ENCODE results near the gene EXOG.

Gene EXOG

GRCh38 chr3:38459499-38460048 lies 36.6 kb upstream of the EXOG start:
- H3K4me3 Mint-ChIP-seq, result no peak overlapping the region
- no peak overlapping the region for H3K27ac Mint-ChIP-seq
- peaks cover under 1 to 8% of the 10 kb centered on the region in 2 donors for H3K4me1 Mint-ChIP-seq (ENCODE audit: low read depth in 2 of 2)
- no peaks in the 10 kb centered on the region for H3K27me3 Mint-ChIP-seq
- ATAC-seq (replicated peaks) (no peak), DNase-seq (no peak)
- H3K36me3 Mint-ChIP-seq (ENCODE audit: insufficient read depth), result peaks cover 2% of the 10 kb centered on the region
- H3K9me3 Mint-ChIP-seq, result no peaks in the 10 kb centered on the region

- Mint-ChIP-seq H3K27ac (no peak overlapping the region), H3K4me1 (ENCODE audit: low read depth in 2 of 2) (peaks cover 0 to 5% of the 10 kb centered on the region in 2 donors)
Measured at GRCh38 chr3:38460377-38461270, 35.5 kb upstream of the EXOG start.

GRCh38 chr3:38465588-38466154 lies 30.5 kb upstream of the EXOG start:
- no peak overlapping the region for H3K27ac Mint-ChIP-seq
- peaks cover 0 to 5% of the 10 kb centered on the region in 2 donors for H3K9me3 Mint-ChIP-seq
- H3K36me3 Mint-ChIP-seq (ENCODE audit: insufficient read depth), result no peaks in the 10 kb centered on the region
- DNase-seq (no peak), ATAC-seq (replicated peaks) (no peak)
- peaks cover 0 to 1% of the 10 kb centered on the region in 2 donors for H3K4me1 Mint-ChIP-seq (ENCODE audit: low read depth in 2 of 2)
- no peaks in the 10 kb centered on the region for H3K27me3 Mint-ChIP-seq
- H3K4me3 Mint-ChIP-seq, result no peak overlapping the region

More at GRCh38 chr3:38460377-38461270, 35.5 kb upstream of the EXOG start:
- no peaks in the 10 kb centered on the region for H3K27me3 Mint-ChIP-seq
- no peaks in the 10 kb centered on the region for H3K36me3 Mint-ChIP-seq (ENCODE audit: insufficient read depth)
- H3K4me3 Mint-ChIP-seq, result no peak overlapping the region
- DNase-seq (no peak), ATAC-seq (replicated peaks) (no peak)
- H3K9me3 Mint-ChIP-seq, result no peaks in the 10 kb centered on the region

- H3K4me1 Mint-ChIP-seq (ENCODE audit: low read depth in 2 of 2), result peaks cover 0 to 15% of the 10 kb centered on the region in 2 donors
- H3K4me3 Mint-ChIP-seq, result no peak overlapping the region
- H3K9me3 Mint-ChIP-seq, result peaks cover 0 to 5% of the 10 kb centered on the region in 2 donors
- no peak overlapping the region for H3K27ac Mint-ChIP-seq
- DNase-seq, result no peak
- ATAC-seq (replicated peaks), result no peak
- no peaks in the 10 kb centered on the region for H3K36me3 Mint-ChIP-seq (ENCODE audit: insufficient read depth)
- H3K27me3 Mint-ChIP-seq, result no peaks in the 10 kb centered on the region
Measured at GRCh38 chr3:38468765-38469164, 27.4 kb upstream of the EXOG start.

- DNase-seq (no peak), ATAC-seq (replicated peaks) (no peak)
- Mint-ChIP-seq H3K9me3 (peaks cover 0 to 5% of the 10 kb centered on the region in 2 donors), H3K36me3 (ENCODE audit: insufficient read depth) (no peaks in the 10 kb centered on the region), H3K27ac (no peak overlapping the region), H3K4me3 (no peak overlapping the region), H3K4me1 (ENCODE audit: low read depth in 2 of 2) (peaks cover 0 to 20% of the 10 kb centered on the region in 2 donors), H3K27me3 (no peaks in the 10 kb centered on the region)
Measured at GRCh38 chr3:38469852-38470251, 26.3 kb upstream of the EXOG start.

GRCh38 chr3:38471260-38471857 lies 24.8 kb upstream of the EXOG start:
- no peak for DNase-seq
- Mint-ChIP-seq H3K4me3 (no peak overlapping the region), H3K9me3 (peaks cover 0 to 5% of the 10 kb centered on the region in 2 donors), H3K27me3 (no peaks in the 10 kb centered on the region), H3K4me1 (ENCODE audit: low read depth in 2 of 2) (peaks cover 0 to 22% of the 10 kb centered on the region in 2 donors), H3K27ac (peak overlapping the region in 1 of 2 donors; percentile 65), H3K36me3 (ENCODE audit: insufficient read depth) (no peaks in the 10 kb centered on the region)
- no peak for ATAC-seq (replicated peaks)

GRCh38 chr3:38472342-38472741 lies 23.8 kb upstream of the EXOG start:
- peak overlapping the region; percentile 16 to 65 for H3K27ac Mint-ChIP-seq
- no peak for DNase-seq

GRCh38 chr3:38473229-38473628 lies 22.9 kb upstream of the EXOG start:
- Mint-ChIP-seq H3K4me1 (ENCODE audit: low read depth in 2 of 2) (peaks cover 0 to 22% of the 10 kb centered on the region in 2 donors), H3K27ac (peak overlapping the region; percentile 65 to 76), H3K36me3 (ENCODE audit: insufficient read depth) (no peaks in the 10 kb centered on the region), H3K27me3 (no peaks in the 10 kb centered on the region), H3K4me3 (no peak overlapping the region), H3K9me3 (peaks cover 0 to 5% of the 10 kb centered on the region in 2 donors)
- DNase-seq, result no peak
- no peak for ATAC-seq (replicated peaks)

More at GRCh38 chr3:38472342-38472741, 23.8 kb upstream of the EXOG start:
- Mint-ChIP-seq H3K4me1 (ENCODE audit: low read depth in 2 of 2) (peaks cover 0 to 22% of the 10 kb centered on the region in 2 donors), H3K9me3 (peaks cover 0 to 5% of the 10 kb centered on the region in 2 donors), H3K36me3 (ENCODE audit: insufficient read depth) (no peaks in the 10 kb centered on the region), H3K27me3 (no peaks in the 10 kb centered on the region), H3K4me3 (no peak overlapping the region)
- no peak for ATAC-seq (replicated peaks)

- no peak for ATAC-seq (replicated peaks)
- Mint-ChIP-seq H3K27ac (peak overlapping the region; percentile 16 to 29), H3K9me3 (no peaks in the 10 kb centered on the region), H3K4me1 (ENCODE audit: low read depth in 2 of 2) (peaks cover 0 to 22% of the 10 kb centered on the region in 2 donors), H3K36me3 (ENCODE audit: insufficient read depth) (no peaks in the 10 kb centered on the region), H3K27me3 (no peaks in the 10 kb centered on the region), H3K4me3 (no peak overlapping the region)
- no peak for DNase-seq
Measured at GRCh38 chr3:38474928-38475605, 21.1 kb upstream of the EXOG start.

GRCh38 chr3:38475716-38476115 lies 20.4 kb upstream of the EXOG start:
- Mint-ChIP-seq H3K27me3 (no peaks in the 10 kb centered on the region), H3K4me3 (no peak overlapping the region), H3K36me3 (ENCODE audit: insufficient read depth) (no peaks in the 10 kb centered on the region), H3K27ac (peak overlapping the region; percentile 29 to 53), H3K9me3 (no peaks in the 10 kb centered on the region), H3K4me1 (ENCODE audit: low read depth in 2 of 2) (peaks cover 0 to 22% of the 10 kb centered on the region in 2 donors)
- no peak for DNase-seq
- ATAC-seq (replicated peaks), result no peak

- no peaks in the 10 kb centered on the region for H3K27me3 Mint-ChIP-seq
- peaks cover 0 to 22% of the 10 kb centered on the region in 2 donors for H3K4me1 Mint-ChIP-seq (ENCODE audit: low read depth in 2 of 2)
- no peak for ATAC-seq (replicated peaks)
- peak overlapping the region; percentile 29 to 53 for H3K27ac Mint-ChIP-seq
- DNase-seq, result no peak
- no peaks in the 10 kb centered on the region for H3K36me3 Mint-ChIP-seq (ENCODE audit: insufficient read depth)
- no peaks in the 10 kb centered on the region for H3K9me3 Mint-ChIP-seq
- H3K4me3 Mint-ChIP-seq, result no peak overlapping the region
Measured at GRCh38 chr3:38476157-38476756, 19.9 kb upstream of the EXOG start.

GRCh38 chr3:38477057-38477820 lies 18.9 kb upstream of the EXOG start:
- Mint-ChIP-seq H3K27ac (no peak overlapping the region), H3K36me3 (ENCODE audit: insufficient read depth) (no peaks in the 10 kb centered on the region), H3K27me3 (no peaks in the 10 kb centered on the region), H3K4me1 (ENCODE audit: low read depth in 2 of 2) (peaks cover 0 to 19% of the 10 kb centered on the region in 2 donors), H3K9me3 (no peaks in the 10 kb centered on the region), H3K4me3 (no peak overlapping the region)
- ATAC-seq (replicated peaks) (no peak), DNase-seq (no peak)
